ENCODE measurements around the gene RPS2.

Gene RPS2

GRCh38 chr16:1971796-1972489, 7.3 kb upstream of the RPS2 start, which contains the start of gene TBL3 (continued):
- no peak for TF ChIP-seq ZNF548 (tag by site-specific recombination; IDR thresholded peaks at IDR 0.05)
- TF ChIP-seq ZNF280C (tag by site-specific recombination; IDR thresholded peaks at IDR 0.05): no peak
- no peak for TF ChIP-seq ZNF280D (tag by site-specific recombination; IDR thresholded peaks at IDR 0.05)
- no peak for TF ChIP-seq ZBTB44 (tag by site-specific recombination; IDR thresholded peaks at IDR 0.05)
- TF ChIP-seq PRDM1 (tag by site-specific recombination; IDR thresholded peaks at IDR 0.05): no peak
- no peak for TF ChIP-seq ZBTB6 (tag by site-specific recombination; IDR thresholded peaks at IDR 0.05)
- peak; percentile 96 for TF ChIP-seq ZEB2 (tag by site-specific recombination; IDR thresholded peaks at IDR 0.05)
- no peak for TF ChIP-seq ZNF624 (tag by site-specific recombination; IDR thresholded peaks at IDR 0.05)
- no peak for TF ChIP-seq ZNF777 (tag by site-specific recombination; IDR thresholded peaks at IDR 0.05; ENCODE audit: borderline replicate concordance)
- TF ChIP-seq ZNF48 (tag by site-specific recombination; IDR thresholded peaks at IDR 0.05): no peak
- TF ChIP-seq GLIS1 (tag by site-specific recombination; IDR thresholded peaks at IDR 0.05): peak; percentile 84
- peak; percentile 96 for TF ChIP-seq ZNF76 (tag by site-specific recombination; IDR thresholded peaks at IDR 0.05; ENCODE audit: borderline replicate concordance, low read depth)
- no peak for TF ChIP-seq ZNF704 (tag by site-specific recombination; IDR thresholded peaks at IDR 0.05)
- TF ChIP-seq ZXDB (tag by site-specific recombination; IDR thresholded peaks at IDR 0.05): peak; percentile 98
- TF ChIP-seq KLF17 (tag by site-specific recombination; IDR thresholded peaks at IDR 0.05): peak; percentile 98
- no peak for TF ChIP-seq PRDM4 (tag by site-specific recombination; IDR thresholded peaks at IDR 0.05)
- TF ChIP-seq ZNF404 (tag by site-specific recombination; IDR thresholded peaks at IDR 0.05): no peak
- no peak; the same call in 1 of the 2 replicates for TF ChIP-seq ZNF18 (tag by site-specific recombination; IDR thresholded peaks at IDR 0.05)
- TF ChIP-seq ZNF133 (tag by site-specific recombination; IDR thresholded peaks at IDR 0.05): no peak
- TF ChIP-seq INSM2 (tag by site-specific recombination; IDR thresholded peaks at IDR 0.05): peak; percentile 94
